Esophagus muscularis mucosa (tissue), 4 donors: ENCODE data around the gene PPRC1. TPM values are rescaled to one million over a fixed set of nuclear protein-coding genes. Genes with fewer than 3 reads are reported as not detected.
A peak's percentile ranks its signal among the peaks of the same experiment; 100 is the strongest.

Experiments
- DNase-seq: peaks from one replicate; pipeline ENCODE4 v3.0.0-alpha.2; 2017; ENCODE audit errors: extremely low spot score
- H3K27ac ChIP-seq, 4 donors: fragments of 200-600 bp; sonication (generic); replicated peaks in 1 of 4; 1 replicate in 3 of 4; 2 replicates in 1 of 4; pipeline ENCODE4 v1.5.1; 2016 to 2019; ENCODE audit warnings: mild to moderate bottlenecking in 1 of 4
- H3K27me3 ChIP-seq, 4 donors: fragments of 200-600 bp; sonication (generic); one replicate each; pipeline versions ENCODE4 v1.5.1 to v1.6.0; 2016 to 2019
- H3K36me3 ChIP-seq, 4 donors: fragments of 200-600 bp; sonication (generic); one replicate each; pipeline ENCODE4 v1.5.1; 2016 to 2019
- H3K4me1 ChIP-seq, 4 donors: fragments of 200-600 bp; sonication (generic); one replicate each; pipeline ENCODE4 v1.5.1; 2016 to 2019
- H3K4me3 ChIP-seq, 4 donors: fragments of 200-600 bp; sonication (generic); 1 replicate in 2 of 4; 2 replicates in 2 of 4; pipeline ENCODE4 v1.5.1; 2016 to 2019; ENCODE audit warnings: mild to moderate bottlenecking in 4 of 4, moderate library complexity in 1 of 4
- H3K9me3 ChIP-seq, 4 donors: fragments of 200-600 bp; sonication (generic); 1 replicate in 3 of 4; 2 replicates in 1 of 4; pipeline ENCODE4 v1.5.1; 2016 to 2019
- EP300 ChIP-seq: sonication (generic); formaldehyde crosslinking; IDR thresholded peaks from one replicate; pipeline ENCODE4 v1.6.1; 2017; ENCODE audit warnings: antibody characterized with exemption
- POLR2A ChIP-seq: fragments of 450-650 bp; IDR thresholded peaks from one replicate; pipeline ENCODE4 v1.6.1; 2017; ENCODE audit warnings: antibody characterized with exemption, moderate library complexity, mild to moderate bottlenecking, low read depth
- POLR2AphosphoS5 ChIP-seq, 2 donors: sonication (generic); formaldehyde crosslinking; IDR thresholded peaks; one replicate each; pipeline ENCODE4 v1.6.1; 2017; ENCODE audit warnings: antibody characterized with exemption in 2 of 2
- WGBS: methylation state at CpG from one replicate; pipeline ENCODE4 v1.1.5; 2018; 5-methylcytosine and 5-hydroxymethylcytosine counted together
- intact Hi-C: fragments of 100-400 bp; cut with DNase I; formaldehyde crosslinking; loops from one replicate; pipeline ENCODE4 v1.15.1; 2023
- total RNA-seq, 4 donors: library from RNA; depleted of rRNA; stranded (reverse); fragments of >200 nt; gene quantifications; one replicate each; pipeline versions ENCODE4 v1.1.0 to v1.2.1, GENCODE V29; 2016
- TF ChIP-seq, protein P1 (sequence below), 3 experiments: fragments of 200-600 bp in 2 of 3; fragments of 450-650 bp in 1 of 3; sonication (generic) in 2 of 3; IDR thresholded peaks; one replicate each; pipeline ENCODE4 v1.5.1; 2017 to 2019; ENCODE audit warnings: antibody characterized with exemption in 3 of 3, mild to moderate bottlenecking in 2 of 3, moderate library complexity in 1 of 3

PPRC1 gene
- total RNA-seq, 4 donors from 2014 or later = 10.8 to 49.5 (median 20.9) TPM

DNA sequence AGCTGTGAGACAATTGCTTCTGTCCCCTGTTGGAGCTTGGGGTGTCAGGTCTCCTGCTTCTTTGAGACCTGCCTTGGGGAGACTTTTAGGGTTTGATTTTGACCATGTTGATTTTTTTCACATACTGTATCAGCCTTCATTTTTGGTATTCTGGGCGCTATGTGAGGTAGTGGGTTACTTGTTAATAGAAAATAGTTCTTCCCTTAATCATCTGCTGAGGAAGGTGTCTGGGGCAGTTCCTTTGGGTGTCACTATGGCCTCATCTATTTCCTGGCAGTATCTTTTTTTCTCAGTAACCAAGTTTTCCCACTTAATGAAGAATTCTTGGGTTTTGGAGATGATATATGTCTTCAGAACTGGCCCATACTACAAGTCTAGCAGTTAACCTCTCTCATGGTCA is 14.7 kb downstream of the PPRC1 start:
- no peaks in the 10 kb centered on the region for H3K9me3 ChIP-seq
- no peak overlapping the region for H3K4me3 ChIP-seq
- 100% methylated on average over 1 of the region's 1 CpG for WGBS
- no peak for DNase-seq
- no peaks in the 10 kb centered on the region for H3K27me3 ChIP-seq
- H3K36me3 ChIP-seq = peaks cover 37 to 83% (median 76%) of the 10 kb centered on the region in 4 donors
- peaks cover 7 to 9% (median 8%) of the 10 kb centered on the region in 4 donors for H3K4me1 ChIP-seq
- no peak overlapping the region for H3K27ac ChIP-seq
- intact Hi-C loops = no loop called here
- TF ChIP-seq POLR2A (no peak), POLR2AphosphoS5 (IDR thresholded peaks at IDR 0.05) (no peak), EP300 (no peak)
- TF ChIP-seq, protein P1, sequence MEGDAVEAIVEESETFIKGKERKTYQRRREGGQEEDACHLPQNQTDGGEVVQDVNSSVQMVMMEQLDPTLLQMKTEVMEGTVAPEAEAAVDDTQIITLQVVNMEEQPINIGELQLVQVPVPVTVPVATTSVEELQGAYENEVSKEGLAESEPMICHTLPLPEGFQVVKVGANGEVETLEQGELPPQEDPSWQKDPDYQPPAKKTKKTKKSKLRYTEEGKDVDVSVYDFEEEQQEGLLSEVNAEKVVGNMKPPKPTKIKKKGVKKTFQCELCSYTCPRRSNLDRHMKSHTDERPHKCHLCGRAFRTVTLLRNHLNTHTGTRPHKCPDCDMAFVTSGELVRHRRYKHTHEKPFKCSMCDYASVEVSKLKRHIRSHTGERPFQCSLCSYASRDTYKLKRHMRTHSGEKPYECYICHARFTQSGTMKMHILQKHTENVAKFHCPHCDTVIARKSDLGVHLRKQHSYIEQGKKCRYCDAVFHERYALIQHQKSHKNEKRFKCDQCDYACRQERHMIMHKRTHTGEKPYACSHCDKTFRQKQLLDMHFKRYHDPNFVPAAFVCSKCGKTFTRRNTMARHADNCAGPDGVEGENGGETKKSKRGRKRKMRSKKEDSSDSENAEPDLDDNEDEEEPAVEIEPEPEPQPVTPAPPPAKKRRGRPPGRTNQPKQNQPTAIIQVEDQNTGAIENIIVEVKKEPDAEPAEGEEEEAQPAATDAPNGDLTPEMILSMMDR (IDR thresholded peaks at IDR 0.05) = no peak

DNA sequence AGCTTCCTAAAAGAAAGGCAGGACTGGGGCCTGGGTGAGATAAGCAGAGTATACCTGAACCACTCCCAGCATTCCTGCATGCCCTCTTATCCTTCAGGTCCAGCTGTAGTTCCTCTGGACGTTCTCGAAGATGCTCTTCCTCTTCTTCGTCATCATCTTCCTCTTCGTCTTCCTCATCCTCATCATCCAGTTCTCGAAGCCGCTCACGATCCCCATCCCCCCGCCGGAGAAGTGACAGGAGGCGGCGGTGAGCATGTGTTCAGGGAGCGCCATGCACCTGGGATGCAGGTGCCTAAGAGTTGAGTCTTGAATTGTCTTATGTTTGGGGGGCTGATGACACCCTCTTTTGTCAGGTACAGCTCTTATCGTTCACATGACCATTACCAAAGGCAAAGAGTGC is 15.4 kb downstream of the PPRC1 start:
- WGBS = 92% methylated on average over 13 of the region's 13 CpGs
- TF ChIP-seq EP300 = no peak
- no peak for TF ChIP-seq POLR2AphosphoS5 (IDR thresholded peaks at IDR 0.05)
- no peak for TF ChIP-seq POLR2A
- TF ChIP-seq, protein P1 (IDR thresholded peaks at IDR 0.05) = no peak
- intact Hi-C loops = no loop called here
- DNase-seq = no peak
- H3K36me3 ChIP-seq = peaks cover 37 to 76% (median 69%) of the 10 kb centered on the region in 4 donors
- H3K9me3 ChIP-seq = no peaks in the 10 kb centered on the region
- H3K27me3 ChIP-seq = no peaks in the 10 kb centered on the region
- no peak overlapping the region for H3K27ac ChIP-seq
- H3K4me3 ChIP-seq = no peak overlapping the region
- H3K4me1 ChIP-seq = peaks cover 14 to 16% (median 15%) of the 10 kb centered on the region in 4 donors

DNA sequence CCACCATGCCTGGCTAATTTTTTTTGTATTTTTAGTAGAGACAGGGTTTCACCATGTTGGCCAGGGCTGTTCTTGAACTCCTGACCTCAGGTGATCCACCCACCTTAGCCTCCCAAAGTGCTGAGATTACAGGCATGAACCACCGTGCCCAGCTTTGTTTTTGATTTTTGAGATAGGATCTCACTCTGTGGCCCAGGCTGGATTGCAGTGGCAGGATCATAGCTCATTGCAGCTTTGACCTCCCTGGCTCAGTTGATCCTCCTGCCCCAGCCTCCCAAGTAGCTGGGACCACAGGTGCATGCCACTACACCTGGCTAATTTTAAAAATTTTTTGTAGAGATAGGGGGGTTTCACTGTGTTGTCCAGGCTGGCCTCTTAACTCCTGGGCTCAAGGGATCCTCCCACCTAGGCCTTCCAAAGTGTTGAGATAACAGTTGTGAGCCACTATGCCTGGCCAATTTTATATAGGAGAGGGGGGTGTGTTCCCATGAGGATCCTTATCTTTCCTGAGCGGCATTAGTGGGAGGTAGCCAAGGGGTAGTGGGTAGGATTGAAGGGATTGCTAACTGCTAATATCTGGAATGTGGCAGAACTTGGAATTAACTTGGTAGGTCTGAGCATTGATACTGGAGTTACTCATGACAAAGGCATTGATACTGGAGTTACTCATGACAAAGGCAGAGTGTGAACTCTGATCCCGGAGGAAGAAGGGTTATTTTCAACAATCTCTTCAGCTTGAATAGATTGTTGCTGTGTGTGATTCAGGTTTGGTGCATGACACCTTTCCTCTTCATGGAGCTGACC is 18.3 kb downstream of the PPRC1 start:
- no peak for TF ChIP-seq POLR2AphosphoS5 (IDR thresholded peaks at IDR 0.05)
- TF ChIP-seq EP300 = no peak
- TF ChIP-seq, protein P1 (IDR thresholded peaks at IDR 0.05) = no peak
- no peak for TF ChIP-seq POLR2A
- H3K36me3 ChIP-seq = peaks cover 25 to 67% (median 62%) of the 10 kb centered on the region in 4 donors
- H3K9me3 ChIP-seq = no peaks in the 10 kb centered on the region
- peak overlapping the region; percentile 73 to 89 (median 86) for H3K4me3 ChIP-seq
- intact Hi-C loops = loop anchor here (5.0 to 10.0 kb wide), 2 partner anchors 334 to 354 kb away; partner anchors contain the start of genes ACTR1A, OGA and SUFU
- H3K27me3 ChIP-seq = no peaks in the 10 kb centered on the region
- DNase-seq = no peak
- WGBS = 79% methylated on average over 3 of the region's 3 CpGs
- H3K27ac ChIP-seq = peak overlapping the region; percentile 83 to 98 (median 90)
- peaks cover 24 to 34% (median 28%) of the 10 kb centered on the region in 4 donors for H3K4me1 ChIP-seq

DNA sequence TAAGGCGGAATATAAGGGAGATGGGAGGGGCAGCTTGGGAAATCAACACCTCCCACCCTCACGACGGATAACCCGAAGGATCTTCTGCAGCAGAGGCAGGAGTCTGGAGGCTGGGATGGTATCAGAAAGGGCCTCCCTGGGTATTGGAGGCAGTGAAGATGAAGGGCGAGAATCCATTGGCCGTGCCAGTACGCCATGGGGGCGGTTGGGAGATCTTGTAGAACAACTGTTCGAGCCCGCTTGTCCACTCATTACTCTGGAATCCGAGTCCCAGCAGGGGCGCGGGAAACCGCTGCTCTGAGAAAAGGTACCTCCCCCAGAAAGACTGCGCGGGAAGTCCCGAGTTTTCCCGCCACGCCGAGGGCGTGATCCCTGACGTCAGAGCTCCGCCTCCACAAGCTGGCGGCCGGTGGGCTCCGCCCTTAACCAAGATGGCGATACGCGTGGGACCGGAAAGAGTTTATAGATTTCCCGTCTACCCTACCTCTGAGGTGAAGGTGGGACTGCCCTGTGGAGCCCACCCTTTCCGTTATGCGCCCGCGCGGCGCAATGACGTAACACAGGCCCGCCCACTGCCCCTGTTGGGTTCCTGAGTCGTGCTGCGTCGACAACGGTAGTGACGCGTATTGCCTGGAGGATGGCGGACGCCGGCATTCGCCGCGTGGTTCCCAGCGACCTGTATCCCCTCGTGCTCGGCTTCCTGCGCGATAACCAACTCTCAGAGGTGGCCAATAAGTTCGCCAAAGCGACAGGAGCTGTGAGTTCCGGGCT is 19.1 kb downstream of the PPRC1 start, which contains the start of gene NOLC1:
TSS of gene NOLC1 (plus strand) at position 616 of the 771 bp plus-strand sequence. CDS start at position 638, 22 bp downstream.
- H3K27me3 ChIP-seq = no peaks in the 10 kb centered on the region
- DNase-seq = peak; percentile 100
- WGBS = 6% methylated on average over 28 of the region's 59 CpGs
- peaks cover 24 to 34% (median 28%) of the 10 kb centered on the region in 4 donors for H3K4me1 ChIP-seq
- intact Hi-C loops = loop anchor here (5.0 to 10.0 kb wide), 2 partner anchors 335 to 353 kb away; partner anchors contain the start of genes ACTR1A, OGA and SUFU
- peak; percentile 60 for TF ChIP-seq POLR2A
- peak; percentile 92 for TF ChIP-seq EP300
- peak; percentile 97 to 99 for TF ChIP-seq POLR2AphosphoS5 (IDR thresholded peaks at IDR 0.05)
- TF ChIP-seq, protein P1 (IDR thresholded peaks at IDR 0.05) = peak in 1 of 3 experiments; percentile 18
- H3K4me3 ChIP-seq = peak within 1 kb of the TSS; percentile 73 to 89 (median 86)
- no peaks in the 10 kb centered on the region for H3K9me3 ChIP-seq
- H3K27ac ChIP-seq = peak within 1 kb of the TSS; percentile 83 to 98 (median 90)
- peaks cover 23 to 67% (median 60%) of the 10 kb centered on the region in 4 donors for H3K36me3 ChIP-seq
